ENCODE results near the gene ROM1.

GRCh38 chr11:62645671-62645945 is 32.6 kb downstream of the ROM1 start:
- TF ChIP-seq CTCF (IDR thresholded peaks at IDR 0.05; ENCODE audit: low read length) (no peak), EZH2 (optimal IDR thresholded peaks at IDR 0.05; ENCODE audit: low read depth, low read length) (no peak), EZH2phosphoT487 (IDR thresholded peaks at IDR 0.05; ENCODE audit: low read length) (no peak)

Measured in MM.1S (cell line).